Esophagus muscularis mucosa (tissue), 4 donors: ENCODE results near the gene STAG2. TPM values are rescaled to one million over a fixed set of nuclear protein-coding genes. Genes with fewer than 3 reads are reported as not detected.

ENCODE experiments used
- DNase-seq: peaks from one replicate; pipeline ENCODE4 v3.0.0-alpha.2; 2017; ENCODE audit errors: extremely low spot score
- H3K27ac ChIP-seq, 4 donors: fragments of 200-600 bp; sonication (generic); replicated peaks in 1 of 4; 1 replicate in 3 of 4; 2 replicates in 1 of 4; pipeline ENCODE4 v1.5.1; 2016 to 2019; ENCODE audit warnings: mild to moderate bottlenecking in 1 of 4
- H3K27me3 ChIP-seq, 4 donors: fragments of 200-600 bp; sonication (generic); one replicate each; pipeline versions ENCODE4 v1.5.1 to v1.6.0; 2016 to 2019
- H3K36me3 ChIP-seq, 4 donors: fragments of 200-600 bp; sonication (generic); one replicate each; pipeline ENCODE4 v1.5.1; 2016 to 2019
- H3K4me1 ChIP-seq, 4 donors: fragments of 200-600 bp; sonication (generic); one replicate each; pipeline ENCODE4 v1.5.1; 2016 to 2019
- H3K4me3 ChIP-seq, 4 donors: fragments of 200-600 bp; sonication (generic); 1 replicate in 2 of 4; 2 replicates in 2 of 4; pipeline ENCODE4 v1.5.1; 2016 to 2019; ENCODE audit warnings: mild to moderate bottlenecking in 4 of 4, moderate library complexity in 1 of 4
- H3K9me3 ChIP-seq, 4 donors: fragments of 200-600 bp; sonication (generic); 1 replicate in 3 of 4; 2 replicates in 1 of 4; pipeline ENCODE4 v1.5.1; 2016 to 2019
- CTCF ChIP-seq, 3 experiments: fragments of 200-600 bp in 2 of 3; fragments of 450-650 bp in 1 of 3; sonication (generic) in 2 of 3; IDR thresholded peaks; one replicate each; pipeline ENCODE4 v1.5.1; 2017 to 2019; ENCODE audit warnings: antibody characterized with exemption in 3 of 3, mild to moderate bottlenecking in 2 of 3, moderate library complexity in 1 of 3
- EP300 ChIP-seq: sonication (generic); formaldehyde crosslinking; IDR thresholded peaks from one replicate; pipeline ENCODE4 v1.6.1; 2017; ENCODE audit warnings: antibody characterized with exemption
- POLR2A ChIP-seq: fragments of 450-650 bp; IDR thresholded peaks from one replicate; pipeline ENCODE4 v1.6.1; 2017; ENCODE audit warnings: antibody characterized with exemption, moderate library complexity, mild to moderate bottlenecking, low read depth
- POLR2AphosphoS5 ChIP-seq, 2 donors: sonication (generic); formaldehyde crosslinking; IDR thresholded peaks; one replicate each; pipeline ENCODE4 v1.6.1; 2017; ENCODE audit warnings: antibody characterized with exemption in 2 of 2
- WGBS: methylation state at CpG from one replicate; pipeline ENCODE4 v1.1.5; 2018; 5-methylcytosine and 5-hydroxymethylcytosine counted together
- intact Hi-C: fragments of 100-400 bp; cut with DNase I; formaldehyde crosslinking; loops from one replicate; pipeline ENCODE4 v1.15.1; 2023
- total RNA-seq, 4 donors: library from RNA; depleted of rRNA; stranded (reverse); fragments of >200 nt; gene quantifications; one replicate each; pipeline versions ENCODE4 v1.1.0 to v1.2.1, GENCODE V29; 2016

STAG2 gene
- total RNA-seq, 4 donors from 2014 or later, result 60.6 to 94.3 (median 84.7) TPM

- TF ChIP-seq POLR2AphosphoS5 (IDR thresholded peaks at IDR 0.05), result no peak
- TF ChIP-seq CTCF (IDR thresholded peaks at IDR 0.05), result no peak
- no peak for TF ChIP-seq POLR2A
- TF ChIP-seq EP300, result no peak
- intact Hi-C loops, result no loop called here
- Histone ChIP-seq H3K4me3 (no peak overlapping the region), H3K27ac (no peak overlapping the region), H3K27me3 (no peaks in the 10 kb centered on the region), H3K9me3 (peaks cover 0 to 17% (median 0%) of the 10 kb centered on the region in 4 donors), H3K4me1 (no peaks in the 10 kb centered on the region), H3K36me3 (no peaks in the 10 kb centered on the region)
- no peak for DNase-seq
- 90% methylated on average over 8 of the region's 8 CpGs for WGBS
Observed at GRCh38 chrX:124145749-124146148, 184.2 kb downstream of the STAG2 start.

GRCh38 chrX:124151195-124151594, 189.7 kb downstream of the STAG2 start:
- Histone ChIP-seq H3K4me3 (no peak overlapping the region), H3K36me3 (no peaks in the 10 kb centered on the region), H3K9me3 (peaks cover 0 to 12% (median 0%) of the 10 kb centered on the region in 4 donors), H3K27me3 (no peaks in the 10 kb centered on the region), H3K27ac (no peak overlapping the region), H3K4me1 (no peaks in the 10 kb centered on the region)
- TF ChIP-seq POLR2A (no peak), EP300 (no peak), POLR2AphosphoS5 (IDR thresholded peaks at IDR 0.05) (no peak), CTCF (IDR thresholded peaks at IDR 0.05) (no peak)
- no peak for DNase-seq
- intact Hi-C loops, result no loop called here

Other genes starting within 250 kb of the STAG2 start
- gene THOC2, start 228.7 kb upstream of the STAG2 start, total RNA-seq, result 100 to 1,000 TPM in 3 of 4 donors, 10 to 100 TPM in 1; 98.1 to 110 (median 109) TPM
- 10 to 100 TPM; 21.0 to 39.3 (median 32.9) TPM for gene XIAP, start 101.7 kb upstream of the STAG2 start, total RNA-seq